Activated CD8-positive, alpha-beta T cell treated with anti-CD3 and anti-CD28 coated beads, Interleukin-2, amount 10 ng/mL, durations not matched to agents 7 days and 5 days (primary cell): Measurements from ENCODE around the gene GBGT1. TPM values are rescaled to one million over a fixed set of nuclear protein-coding genes. Genes with fewer than 3 reads are reported as not detected.

Source experiments
- ATAC-seq: fragments of 150-1000 bp; cut with Tn5 transposase; one replicate; pipeline ENCODE4 v1.10.0; 2021; ENCODE audit warnings: moderate library complexity
- CTCF ChIA-PET: fragments of 350-600 bp; sonication (Branson Sonifier 250); formaldehyde crosslinking; loops from one replicate; lab custom pipeline; 2021; ENCODE audit warnings: antibody characterized with exemption; lab: Charles Lee
- POLR2A ChIA-PET: fragments of 350-600 bp; sonication (Branson Sonifier 250); formaldehyde crosslinking; loops from one replicate; lab custom pipeline; 2021; ENCODE audit warnings: antibody characterized with exemption; lab: Charles Lee
- DNase-seq: peaks from one replicate; pipeline ENCODE4 v3.0.0-alpha.2; 2020
- H3K27ac Mint-ChIP-seq: one replicate; pipeline ENCODE4 v1.8.0; 2021; ENCODE audit warnings: mild to moderate bottlenecking, mixed read lengths
- H3K27me3 Mint-ChIP-seq: one replicate; pipeline ENCODE4 v1.8.0; 2021; ENCODE audit warnings: low read depth, mixed read lengths
- H3K36me3 Mint-ChIP-seq: one replicate; pipeline ENCODE4 v1.8.0; 2021; ENCODE audit warnings: low read depth, mixed read lengths
- H3K4me1 Mint-ChIP-seq: one replicate; pipeline ENCODE4 v1.8.0; 2021; ENCODE audit warnings: low read depth, mixed read lengths
- H3K4me3 Mint-ChIP-seq: one replicate; pipeline ENCODE4 v1.8.0; 2021; ENCODE audit warnings: mild to moderate bottlenecking, mixed read lengths
- H3K9me3 Mint-ChIP-seq: one replicate; pipeline ENCODE4 v1.8.0; 2022; ENCODE audit warnings: mixed read lengths; ENCODE audit not compliant: insufficient read depth
- total RNA-seq, 2 experiments: library from RNA; stranded (reverse); gene quantifications; one replicate each; pipeline ENCODE4 v1.2.3, GENCODE V29; 2021

Gene GBGT1
- total RNA-seq, 2 experiments from 2014 or later, result 3.1 to 4.1 TPM

- Mint-ChIP-seq H3K36me3 (peaks cover 18% of the 10 kb centered on the region), H3K4me3 (peak overlapping the region; percentile 91), H3K27me3 (no peaks in the 10 kb centered on the region), H3K4me1 (peaks cover 63% of the 10 kb centered on the region), H3K27ac (peak overlapping the region; percentile 93), H3K9me3 (no peaks in the 10 kb centered on the region)
- ATAC-seq, result peak; percentile 24
- ChIA-PET POLR2A (interaction anchor here (0.7 to 3.3 kb wide), 7 partner anchors 12 to 117 kb away, joined by 3 to 18 read pairs (median 4); partner anchors contain the start of gene GTF3C5), CTCF (interaction anchor here (0.7 to 8.5 kb wide), 24 partner anchors 8 to 218 kb away, joined by 3 to 421 read pairs (median 6); partner anchors contain the start of genes GFI1B and GTF3C5)
- DNase-seq, result peak; percentile 90
Measured at GRCh38 chr9:133147412-133148198, 16.1 kb downstream of the GBGT1 start.

DNA sequence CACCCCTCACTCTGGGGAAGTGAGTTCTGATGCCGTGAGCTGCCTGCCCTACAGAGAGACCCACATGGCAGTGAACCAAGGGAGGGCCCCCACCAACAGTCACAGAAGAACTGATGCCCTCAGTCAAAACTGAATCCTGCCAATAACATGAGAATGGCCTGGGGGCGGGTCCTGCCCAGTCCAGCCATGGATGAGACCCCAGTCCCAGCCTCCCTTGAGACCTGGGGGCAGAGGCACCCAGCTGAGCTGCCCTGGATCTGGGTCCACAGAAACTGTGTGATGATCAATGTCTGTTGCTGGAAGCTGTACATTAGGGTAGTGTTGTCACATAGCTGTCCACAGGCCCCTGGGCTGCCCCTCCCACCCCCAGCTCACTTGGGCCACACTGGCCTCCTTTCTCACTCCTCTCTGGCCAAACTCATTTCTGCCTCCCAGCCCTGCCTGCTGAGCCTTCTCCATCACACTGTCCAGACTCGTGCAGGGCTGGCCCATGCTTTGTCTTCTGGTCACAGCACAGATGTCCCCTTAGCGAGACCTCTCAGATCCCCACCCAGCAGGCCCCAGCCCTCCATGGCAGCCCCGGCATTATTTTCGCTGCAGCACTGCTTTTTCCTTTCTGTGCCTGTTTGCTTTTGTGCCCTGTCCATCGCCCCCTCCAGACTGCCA is 16.8 kb downstream of the GBGT1 start:
- peaks cover 71% of the 10 kb centered on the region for H3K4me1 Mint-ChIP-seq
- H3K36me3 Mint-ChIP-seq, result peaks cover 18% of the 10 kb centered on the region
- POLR2A ChIA-PET, result interaction anchor here (0.9 to 3.3 kb wide), 7 partner anchors 12 to 116 kb away, joined by 3 to 18 read pairs (median 4); partner anchors contain the start of gene GTF3C5
- peak overlapping the region; percentile 93 for H3K27ac Mint-ChIP-seq
- ATAC-seq, result no peak
- no peaks in the 10 kb centered on the region for H3K27me3 Mint-ChIP-seq
- peak overlapping the region; percentile 91 for H3K4me3 Mint-ChIP-seq
- H3K9me3 Mint-ChIP-seq, result no peaks in the 10 kb centered on the region
- CTCF ChIA-PET, result interaction anchor here (1.0 to 8.5 kb wide), 19 partner anchors 16 to 219 kb away, joined by 3 to 421 read pairs (median 7); partner anchors contain the start of genes GFI1B and GTF3C5
- no peak for DNase-seq

DNA sequence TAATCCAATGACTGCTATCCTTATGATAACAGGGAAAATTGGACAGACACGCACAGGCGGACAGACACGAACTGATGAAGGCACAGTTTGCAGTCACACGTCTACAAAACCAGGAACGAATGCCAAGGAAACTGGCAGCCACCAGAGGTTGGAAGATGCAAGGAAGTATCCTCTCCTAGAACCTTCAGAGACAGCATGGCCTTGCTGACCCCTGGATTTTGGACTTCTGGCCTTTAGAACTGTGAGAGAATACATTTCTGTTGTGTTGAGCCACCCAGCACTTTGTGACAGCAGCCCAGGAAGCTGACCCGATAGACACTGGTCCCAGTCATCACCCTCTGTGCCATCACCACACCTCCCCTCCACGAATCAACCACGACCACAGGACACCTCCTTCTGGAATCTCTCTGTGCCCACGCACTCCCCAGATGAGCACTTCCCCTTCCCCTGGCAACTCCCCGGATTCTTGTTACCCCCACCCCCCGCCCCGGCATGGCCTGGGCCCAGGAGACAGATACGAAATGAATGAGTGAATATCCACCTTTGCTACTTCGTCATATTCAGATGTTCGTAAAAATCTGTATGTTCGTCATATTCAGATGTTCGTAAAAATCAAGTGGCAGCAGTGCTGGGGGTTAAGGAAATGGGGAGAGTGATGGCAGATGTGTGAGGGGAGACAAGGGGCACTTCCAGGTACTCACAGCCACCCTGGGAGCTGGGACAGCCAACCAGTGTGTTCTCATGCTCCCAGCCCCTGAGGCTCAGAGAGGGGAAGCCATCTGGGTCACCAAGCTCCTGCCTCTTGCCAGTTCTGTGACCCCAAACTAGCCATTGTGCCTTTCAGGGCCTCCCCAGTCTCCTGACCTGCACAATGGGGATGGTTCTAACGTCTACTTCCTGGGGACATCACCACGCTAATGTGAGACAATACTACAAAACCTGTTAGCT is 18.5 kb downstream of the GBGT1 start:
- ATAC-seq (no peak), DNase-seq (no peak)
- Mint-ChIP-seq H3K9me3 (no peaks in the 10 kb centered on the region), H3K36me3 (peaks cover 19% of the 10 kb centered on the region), H3K4me3 (peak overlapping the region; percentile 69), H3K4me1 (peaks cover 79% of the 10 kb centered on the region), H3K27ac (peak overlapping the region; percentile 89), H3K27me3 (no peaks in the 10 kb centered on the region)
- ChIA-PET POLR2A (interaction anchor here (0.7 to 3.2 kb wide), 16 partner anchors 11 to 230 kb away, joined by 3 to 64 read pairs (median 7); partner anchors contain the start of genes GTF3C5 and RALGDS), CTCF (interaction anchor here (1.1 to 8.5 kb wide), 23 partner anchors 11 to 225 kb away, joined by 3 to 421 read pairs (median 8); partner anchors contain the start of genes GBGT1, GTF3C5 and RALGDS)

GRCh38 chr9:133144142-133144903 is 19.4 kb downstream of the GBGT1 start:
- ATAC-seq, result peak; percentile 69
- ChIA-PET CTCF (interaction anchor here (0.6 to 8.5 kb wide), 36 partner anchors 8 to 226 kb away, joined by 3 to 421 read pairs (median 6); partner anchors contain the start of genes GBGT1, GTF3C5, MED22 and RALGDS), POLR2A (interaction anchor here (0.7 to 2.9 kb wide), 18 partner anchors 10 to 231 kb away, joined by 3 to 64 read pairs (median 5); partner anchors contain the start of genes GTF3C5 and RALGDS)
- Mint-ChIP-seq H3K27me3 (no peaks in the 10 kb centered on the region), H3K27ac (peak overlapping the region; percentile 89), H3K4me1 (peaks cover 80% of the 10 kb centered on the region), H3K9me3 (no peaks in the 10 kb centered on the region), H3K4me3 (peak overlapping the region; percentile 69), H3K36me3 (peaks cover 19% of the 10 kb centered on the region)
- DNase-seq, result peak; percentile 97

DNA sequence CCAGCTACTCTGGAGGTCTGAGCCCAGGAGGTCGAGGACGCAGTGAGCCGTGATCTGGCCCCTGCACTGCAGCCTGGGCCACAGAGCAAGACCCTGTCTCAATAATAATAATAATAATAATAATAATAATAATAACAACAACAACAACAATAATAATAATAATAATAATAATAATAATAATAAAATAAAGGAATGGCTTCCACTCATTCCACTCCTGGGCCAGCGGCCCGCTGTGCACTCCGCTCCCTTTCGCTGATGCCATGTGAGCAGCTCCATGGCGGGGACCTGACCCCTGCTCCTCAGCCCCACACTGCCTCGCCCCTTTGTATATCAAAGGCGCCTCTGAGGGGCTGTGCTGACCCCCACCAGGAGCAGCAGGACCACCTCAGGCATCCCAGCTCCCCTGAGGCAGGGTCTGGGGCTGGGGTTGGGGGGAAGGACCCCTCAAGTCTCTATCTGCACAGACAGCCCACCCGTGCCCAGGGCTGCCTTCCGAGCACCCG is 20.0 kb downstream of the GBGT1 start:
- Mint-ChIP-seq H3K4me3 (peak overlapping the region; percentile 69), H3K9me3 (no peaks in the 10 kb centered on the region), H3K4me1 (peaks cover 85% of the 10 kb centered on the region), H3K27ac (peak overlapping the region; percentile 89), H3K36me3 (peaks cover 22% of the 10 kb centered on the region), H3K27me3 (no peaks in the 10 kb centered on the region)
- DNase-seq, result no peak
- ChIA-PET CTCF (interaction anchor here (0.6 to 8.5 kb wide), 36 partner anchors 9 to 227 kb away, joined by 3 to 421 read pairs (median 6); partner anchors contain the start of genes GBGT1, GTF3C5, MED22 and RALGDS), POLR2A (interaction anchor here (0.7 to 2.9 kb wide), 15 partner anchors 10 to 119 kb away, joined by 3 to 64 read pairs (median 6); partner anchors contain the start of genes GTF3C5 and RALGDS)
- no peak for ATAC-seq

DNA sequence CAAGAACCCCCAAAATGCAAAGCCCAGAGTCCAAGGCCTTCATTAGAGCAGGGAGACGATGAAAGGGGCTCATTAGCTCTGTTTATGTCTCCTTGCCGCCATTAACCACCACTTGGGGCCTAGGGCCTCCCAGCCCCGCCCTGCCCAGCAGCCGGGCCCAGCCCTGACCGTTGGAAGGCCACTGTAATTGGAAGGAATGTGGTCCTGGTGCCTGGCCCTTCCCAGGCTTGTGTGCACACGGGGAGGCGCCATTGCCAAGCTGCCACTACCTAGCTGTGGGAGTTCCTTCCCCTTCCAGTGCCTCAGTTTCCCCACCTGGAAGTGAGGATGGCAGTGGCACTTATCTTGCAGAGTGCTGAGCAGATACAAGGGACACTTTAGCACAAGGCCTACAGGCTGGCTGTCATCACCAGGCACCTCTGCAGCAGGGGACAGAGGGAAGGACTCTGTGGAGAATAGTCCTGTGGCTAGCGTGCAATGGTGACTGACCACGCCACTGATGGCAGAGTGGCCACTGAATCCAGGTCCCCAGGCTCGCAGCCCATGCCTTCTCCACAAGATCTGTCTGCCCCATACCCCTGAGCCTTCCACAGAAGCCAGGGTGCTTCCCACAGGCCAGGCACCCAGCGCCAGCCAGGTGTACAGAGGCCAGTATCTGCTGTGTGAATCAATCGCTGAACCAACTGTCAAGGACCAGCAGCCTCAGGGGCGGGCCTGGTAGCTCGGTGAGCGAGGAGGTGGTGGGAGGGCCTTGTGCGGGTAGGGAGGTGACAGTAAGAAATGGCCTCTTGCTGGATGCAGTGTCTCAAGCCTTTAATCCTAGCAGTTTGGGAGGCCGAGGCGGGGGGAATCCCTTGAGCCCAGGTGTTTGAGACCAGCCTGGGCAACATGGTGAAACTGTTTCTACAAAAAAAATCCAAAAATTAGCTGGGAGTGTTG is 20.8 kb downstream of the GBGT1 start:
- peak; percentile 50 for DNase-seq

DNA sequence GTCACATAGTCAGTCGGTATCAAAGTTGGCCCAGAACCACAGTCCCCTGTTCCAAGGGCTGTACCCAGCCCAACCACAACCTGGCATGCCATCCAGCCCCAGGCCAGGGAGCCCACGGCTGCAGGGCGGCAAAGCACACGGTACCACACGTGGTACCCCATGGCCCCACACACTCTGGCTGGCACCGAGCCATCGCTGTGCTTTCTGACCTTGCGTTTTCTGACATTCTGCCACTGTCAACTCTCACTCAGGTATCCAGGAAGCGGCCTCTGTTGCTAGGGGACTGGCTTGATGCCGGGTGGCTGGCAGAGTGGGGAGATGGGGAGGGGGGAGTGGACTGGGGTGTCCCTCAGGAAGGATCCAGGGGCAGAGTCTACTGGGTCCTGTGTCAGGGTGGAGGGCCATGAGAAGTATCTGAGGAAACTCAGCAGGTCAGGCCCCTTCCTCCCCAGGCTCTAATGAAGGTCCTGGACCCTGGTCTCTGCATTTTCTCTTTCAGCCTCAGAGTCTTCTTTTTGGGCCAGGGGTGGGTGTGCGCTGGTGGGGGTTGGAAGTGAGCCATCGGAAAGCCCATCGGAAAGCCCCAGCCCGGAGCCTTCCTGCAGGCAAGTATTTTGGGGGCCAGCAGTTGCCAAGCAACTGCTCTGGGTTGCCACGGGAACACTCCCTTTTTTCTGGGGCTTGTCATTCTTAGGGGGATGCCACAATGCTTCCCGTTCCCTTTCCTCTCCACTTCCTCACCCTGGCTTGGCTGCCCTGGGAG is 21.7 kb downstream of the GBGT1 start:
- DNase-seq, result peak; percentile 80
- CTCF ChIA-PET, result interaction anchor here (3.0 to 8.5 kb wide), 3 partner anchors 11 to 91 kb away, joined by 52 to 421 read pairs (median 288); no protein-coding TSS in a partner anchor
- peaks cover 87% of the 10 kb centered on the region for H3K4me1 Mint-ChIP-seq

More for the DNA sequence above, 20.8 kb downstream of the GBGT1 start:
- no peaks in the 10 kb centered on the region for H3K9me3 Mint-ChIP-seq
- ChIA-PET POLR2A (interaction anchor here (0.7 to 2.9 kb wide), 10 partner anchors 9 to 112 kb away, joined by 4 to 64 read pairs (median 8); partner anchors contain the start of genes GTF3C5 and RALGDS), CTCF (interaction anchor here (1.3 to 8.5 kb wide), 14 partner anchors 9 to 228 kb away, joined by 3 to 421 read pairs (median 17); partner anchors contain the start of genes GTF3C5 and RALGDS)
- no peaks in the 10 kb centered on the region for H3K27me3 Mint-ChIP-seq
- ATAC-seq, result no peak
- H3K4me3 Mint-ChIP-seq, result peak overlapping the region; percentile 34
- peaks cover 88% of the 10 kb centered on the region for H3K4me1 Mint-ChIP-seq
- H3K36me3 Mint-ChIP-seq, result peaks cover 21% of the 10 kb centered on the region
- peak overlapping the region; percentile 84 for H3K27ac Mint-ChIP-seq

GRCh38 chr9:133140606-133141005 is 23.1 kb downstream of the GBGT1 start:
- ChIA-PET CTCF (no interaction called here), POLR2A (no interaction called here)
- no peaks in the 10 kb centered on the region for H3K27me3 Mint-ChIP-seq
- peaks cover 87% of the 10 kb centered on the region for H3K4me1 Mint-ChIP-seq
- no peaks in the 10 kb centered on the region for H3K9me3 Mint-ChIP-seq
- no peak overlapping the region for H3K4me3 Mint-ChIP-seq
- peaks cover 14% of the 10 kb centered on the region for H3K36me3 Mint-ChIP-seq
- ATAC-seq (no peak), DNase-seq (no peak)
- H3K27ac Mint-ChIP-seq, result no peak overlapping the region

More for the DNA sequence above, 21.7 kb downstream of the GBGT1 start:
- Mint-ChIP-seq H3K9me3 (no peaks in the 10 kb centered on the region), H3K4me3 (peak overlapping the region; percentile 34), H3K36me3 (peaks cover 18% of the 10 kb centered on the region), H3K27ac (peak overlapping the region; percentile 84), H3K27me3 (no peaks in the 10 kb centered on the region)
- ATAC-seq, result peak; percentile 30
- POLR2A ChIA-PET, result interaction anchor here (0.7 to 2.9 kb wide), 2 partner anchors 8 to 111 kb away, joined by 5 to 64 read pairs; partner anchors contain the start of gene GTF3C5
